H1 (cell line): Measurements from ENCODE around the gene LMNA. TPM values are rescaled to one million over a fixed set of nuclear protein-coding genes. Genes with fewer than 3 reads are reported as not detected.

Experiments used
- CTCF ChIA-PET: fragments of 300-600 bp; sonication (Branson Sonifier 250); formaldehyde crosslinking; loops from one replicate; lab custom pipeline; 2021; ENCODE audit not compliant: partially characterized antibody; lab: Charles Lee
- POLR2A ChIA-PET: fragments of 300-600 bp; sonication (Branson Sonifier 250); formaldehyde crosslinking; loops from one replicate; lab custom pipeline; 2021; ENCODE audit warnings: inconsistent platforms; ENCODE audit not compliant: partially characterized antibody; lab: Charles Lee
- DNase-seq, 2 experiments: peaks; one replicate each; pipeline versions ENCODE4 v3.0.0 to v3.0.0-alpha.2; 2010 to 2022; ENCODE audit warnings: low spot score in 2 of 2, low read depth in 1 of 2, mixed read lengths in 1 of 2
- FAIRE-seq: peaks from 2 replicates; lab custom pipeline; 2011; peaks lifted over from hg19 to GRCh38; lab: Jason Lieb, UNC
- H2AFZ ChIP-seq: 2 replicates; pipeline ENCODE4 v1.8.1; 2012; ENCODE audit warnings: low read length, inconsistent platforms
- H2AK5ac ChIP-seq: 2 replicates; pipeline ENCODE4 v1.6.1; 2013; ENCODE audit warnings: low read depth, low read length
- H2BK120ac ChIP-seq: replicated peaks from 2 replicates; pipeline ENCODE3; 2013; ENCODE audit warnings: low read depth, low read length, inconsistent platforms
- H2BK12ac ChIP-seq: 2 replicates; pipeline ENCODE4 v1.6.1; 2013; ENCODE audit warnings: low read depth, low read length
- H2BK15ac ChIP-seq: 2 replicates; pipeline ENCODE4 v1.6.1; 2013; ENCODE audit warnings: low read length
- H2BK20ac ChIP-seq: 2 replicates; pipeline ENCODE4 v1.6.1; 2013; ENCODE audit warnings: low read length
- H2BK5ac ChIP-seq: 2 replicates; pipeline ENCODE4 v1.6.1; 2013; ENCODE audit warnings: low read depth, low read length
- H3K14ac ChIP-seq: 2 replicates; pipeline ENCODE4 v1.6.1; 2013; ENCODE audit warnings: inconsistent platforms; ENCODE audit not compliant: insufficient read length
- H3K18ac ChIP-seq: 2 replicates; pipeline ENCODE4 v1.6.1; 2013; ENCODE audit warnings: low read length; ENCODE audit errors: extremely low read depth
- H3K23ac ChIP-seq: 2 replicates; pipeline ENCODE4 v1.6.1; 2013; ENCODE audit warnings: inconsistent platforms; ENCODE audit not compliant: insufficient read length
- H3K23me2 ChIP-seq: 2 replicates; pipeline ENCODE4 v1.6.1; 2013; ENCODE audit warnings: low read depth, low read length
- H3K27ac ChIP-seq: 2 replicates; pipeline ENCODE4 v1.6.1; 2011; ENCODE audit warnings: low read depth, low read length, inconsistent platforms
- H3K27me3 ChIP-seq, 4 experiments: replicated peaks in 1 of 4; 1 replicate in 1 of 4; 2 replicates in 3 of 4; pipeline versions ENCODE4 v1.6.1 to v1.8.1; 2011 to 2013; ENCODE audit warnings: low read length in 3 of 4, mild to moderate bottlenecking in 3 of 4, inconsistent platforms in 2 of 4, mixed read lengths in 2 of 4, moderate library complexity in 1 of 4; ENCODE audit not compliant: control insufficient read depth in 3 of 4, insufficient read depth in 3 of 4; ENCODE audit errors: extremely low read depth in 1 of 4
- H3K36me3 ChIP-seq, 4 experiments: 2 replicates each; pipeline versions ENCODE4 v1.6.1 to v1.8.1; 2011 to 2013; ENCODE audit warnings: mild to moderate bottlenecking in 4 of 4, low read length in 3 of 4, moderate library complexity in 2 of 4, control low read depth in 1 of 4, inconsistent platforms in 1 of 4; ENCODE audit not compliant: insufficient read depth in 4 of 4, control insufficient read depth in 2 of 4
- H3K4ac ChIP-seq: replicated peaks from 2 replicates; pipeline ENCODE3; 2013; ENCODE audit warnings: low read length, low read depth, mixed read lengths, inconsistent platforms; ENCODE audit not compliant: insufficient read length
- H3K4me1 ChIP-seq, 4 experiments: replicated peaks in 1 of 4; 1 replicate in 1 of 4; 2 replicates in 3 of 4; pipeline versions ENCODE4 v1.6.1 to v1.8.1; 2011 to 2013; ENCODE audit warnings: low read length in 3 of 4, inconsistent platforms in 2 of 4, mixed read lengths in 1 of 4; ENCODE audit not compliant: insufficient read depth in 4 of 4, control insufficient read depth in 3 of 4
- H3K4me2 ChIP-seq, 2 experiments: 2 replicates each; pipeline versions ENCODE4 v1.6.1 to v1.8.1; 2011 to 2013; ENCODE audit warnings: low read depth in 2 of 2, low read length in 2 of 2, control low read depth in 1 of 2, inconsistent platforms in 1 of 2, mild to moderate bottlenecking in 1 of 2; ENCODE audit not compliant: insufficient read depth in 1 of 2
- H3K4me3 ChIP-seq, 4 experiments: fragments of 200-600, 300-600 bp in 1 of 4; sonication (generic), shearing (Covaris generic), sonication (Bioruptor Twin) in 1 of 4; 2 replicates each; pipeline versions ENCODE4 v1.5.1 to v1.8.1; 2011 to 2016; ENCODE audit warnings: low read length in 4 of 4, low read depth in 3 of 4, control low read depth in 2 of 4, inconsistent platforms in 2 of 4, mild to moderate bottlenecking in 2 of 4, mixed read lengths in 1 of 4, moderate library complexity in 1 of 4; ENCODE audit not compliant: insufficient read depth in 2 of 4; ENCODE audit errors: extremely low read depth in 1 of 4
- H3K56ac ChIP-seq: replicated peaks from 2 replicates; pipeline ENCODE3; 2013; ENCODE audit warnings: low read depth, mild to moderate bottlenecking, mixed read lengths, low read length, inconsistent platforms; ENCODE audit not compliant: insufficient read length
- H3K79me1 ChIP-seq: 2 replicates; pipeline ENCODE4 v1.6.1; 2013; ENCODE audit warnings: low read depth, low read length, control low read depth
- H3K79me2 ChIP-seq, 2 experiments: 2 replicates each; pipeline versions ENCODE4 v1.6.1 to v1.8.1; 2012 to 2013; ENCODE audit warnings: low read length in 2 of 2, mild to moderate bottlenecking in 2 of 2, inconsistent platforms in 1 of 2; ENCODE audit not compliant: insufficient read depth in 2 of 2, control insufficient read depth in 1 of 2
- H3K9ac ChIP-seq, 4 experiments: replicated peaks in 1 of 4; 1 replicate in 1 of 4; 2 replicates in 3 of 4; pipeline versions ENCODE4 v1.6.1 to v1.8.1; 2011 to 2013; ENCODE audit warnings: low read depth in 3 of 4, low read length in 3 of 4, control low read depth in 2 of 4, mild to moderate bottlenecking in 2 of 4, moderate library complexity in 2 of 4, inconsistent platforms in 1 of 4; ENCODE audit errors: extremely low read depth in 1 of 4
- H3K9me3 ChIP-seq, 2 experiments: 2 replicates each; pipeline versions ENCODE4 v1.6.1 to v1.8.1; 2012 to 2013; ENCODE audit warnings: mild to moderate bottlenecking in 2 of 2, moderate library complexity in 2 of 2, control low read depth in 1 of 2, inconsistent platforms in 1 of 2, low read depth in 1 of 2, low read length in 1 of 2, mixed read lengths in 1 of 2; ENCODE audit not compliant: insufficient read depth in 2 of 2
- H4K20me1 ChIP-seq, 2 experiments: replicated peaks in 1 of 2; 2 replicates each; pipeline versions ENCODE3 to v1.8.1; 2011 to 2013; ENCODE audit warnings: inconsistent platforms in 2 of 2, low read length in 2 of 2, mild to moderate bottlenecking in 1 of 2; ENCODE audit not compliant: insufficient read depth in 2 of 2, control insufficient read depth in 1 of 2
- H4K5ac ChIP-seq: 2 replicates; pipeline ENCODE4 v1.6.1; 2013; ENCODE audit warnings: low read length, low read depth, mixed read lengths, inconsistent platforms; ENCODE audit not compliant: insufficient read length
- H4K8ac ChIP-seq: 2 replicates; pipeline ENCODE4 v1.8.0; 2013; ENCODE audit warnings: mild to moderate bottlenecking, moderate library complexity, low read length, inconsistent platforms; ENCODE audit not compliant: insufficient read depth; ENCODE audit errors: extremely low read depth
- H4K91ac ChIP-seq: replicated peaks from 2 replicates; pipeline ENCODE3; 2013; ENCODE audit warnings: low read length, mixed read lengths, inconsistent platforms; ENCODE audit not compliant: insufficient read length
- CEBPB ChIP-seq: IDR thresholded peaks from 2 replicates; pipeline ENCODE4 v1.6.1; 2012; ENCODE audit warnings: low read depth, low read length
- PHF8 ChIP-seq: fragments of 200-600 bp; sonication (generic); conservative IDR thresholded peaks from 2 replicates; pipeline ENCODE4 v1.7.1; 2012; ENCODE audit warnings: low read depth, mild to moderate bottlenecking, inconsistent platforms, low read length, moderate library complexity
- POLR2AphosphoS5 ChIP-seq: IDR thresholded peaks from 2 replicates; pipeline ENCODE4 v1.6.1; 2011; ENCODE audit warnings: low read depth, low read length
- POU5F1 ChIP-seq: IDR thresholded peaks from 2 replicates; pipeline ENCODE4 v1.6.1; 2011; ENCODE audit warnings: low read depth, mild to moderate bottlenecking, low read length, moderate library complexity
- RNF2 ChIP-seq: fragments of 200-900, 300-1000 bp; sonication (generic); IDR thresholded peaks from 2 replicates; pipeline ENCODE4 v1.7.1; 2016; ENCODE audit warnings: borderline replicate concordance, low read depth, mild to moderate bottlenecking, antibody characterized with exemption, low read length; ENCODE audit not compliant: poor library complexity, severe bottlenecking; ENCODE audit errors: missing control alignments
- WGBS, 2 experiments: shearing (Covaris generic) in 1 of 2; methylation state at CpG; one replicate each; pipeline versions ENCODE4 v1.1.6 to v1.1.7; 2013 to 2015; ENCODE audit warnings: low lambda C conversion rate in 2 of 2, mixed read lengths in 2 of 2, inconsistent platforms in 1 of 2, low coverage in 1 of 2, missing lambda C conversion rate in 1 of 2; ENCODE audit not compliant: insufficient replicate concordance in 2 of 2, insufficient coverage in 1 of 2, insufficient read length in 1 of 2; ENCODE audit errors: extremely low coverage in 1 of 2, missing lambda C conversion rate in 1 of 2; 5-methylcytosine and 5-hydroxymethylcytosine counted together
- polyA plus RNA-seq, 7 experiments: library from polyadenylated mRNA; depleted of rRNA in 3 of 7; stranded (reverse) in 5 of 7; unstranded in 2 of 7; fragments of >200 nt in 5 of 7; fragments of 200-250 nt in 2 of 7; gene quantifications; 1 replicate in 5 of 7; 2 replicates in 1 of 7; 4 replicates in 1 of 7; pipeline versions ENCODE4 v1.2.1 to v1.2.3, GENCODE V29; 2011 to 2013; ENCODE audit warnings: missing spikeins in 2 of 7, mixed read lengths in 2 of 7
- total RNA-seq: library from RNA; stranded (reverse); fragmentation: NEBNext Ultra II Directional; extraction: Animal tissue kit (Norgen Biotek cat#: 25700); gene quantifications from 2 replicates; pipeline ENCODE4 v1.2.1, GENCODE V29; 2021

The LMNA gene
- total and polyA plus RNA-seq, 2 of the 8 experiments (the other 6 are each of a cell fraction or from before 2014, with no cell fraction given), result 25.8 to 46.8 TPM

GRCh38 chr1:156154317-156154749 lies 39.8 kb downstream of the LMNA start:
- Histone ChIP-seq H2BK120ac (no peak overlapping the region), H3K9me3 (no peaks in the 10 kb centered on the region), H3K23me2 (peaks cover 3% of the 10 kb centered on the region; the same call in 1 of the 2 replicates), H2AFZ (no peak overlapping the region), H3K4me3 (no peak overlapping the region), H3K27ac (no peak overlapping the region), H2AK5ac (peak overlapping the region; percentile 28; the same call in 1 of the 2 replicates), H2BK15ac (peak overlapping the region; percentile 81), H4K20me1 (no peaks in the 10 kb centered on the region), H4K8ac (no peak overlapping the region; the same call in 1 of the 2 replicates), H3K4me2 (no peak overlapping the region), H3K27me3 (no peaks in the 10 kb centered on the region), H3K79me2 (no peaks in the 10 kb centered on the region), H3K23ac (no peak overlapping the region), H3K56ac (no peak overlapping the region), H2BK20ac (no peak overlapping the region), H3K4ac (no peak overlapping the region), H4K91ac (no peak overlapping the region), H2BK12ac (no peak overlapping the region), H3K79me1 (no peaks in the 10 kb centered on the region; the same call in 1 of the 2 replicates), H3K9ac (no peak overlapping the region), H3K18ac (no peak overlapping the region; the same call in 1 of the 2 replicates), H3K4me1 (peaks cover 16 to 28% (median 17%) of the 10 kb centered on the region in 4 experiments), H2BK5ac (no peak overlapping the region)
- POLR2A ChIA-PET, result interaction anchor here (0.8 to 3.4 kb wide), 8 partner anchors 16 to 88 kb away, joined by 3 to 13 read pairs (median 3); partner anchors contain the start of gene PMF1
- 82% methylated on average over 4 of the region's 11 CpGs; no CpG with 5 or more reads in 1 of the 2 experiments for WGBS, 2 experiments
- no peak for DNase-seq
- FAIRE-seq, result no peak
- CTCF ChIA-PET, result interaction anchor here (0.7 to 32.8 kb wide), 8 partner anchors 13 to 86 kb away, joined by 3 to 1265 read pairs (median 4); partner anchors contain the start of genes BGLAP and PAQR6
- no peak for TF ChIP-seq RNF2
- TF ChIP-seq POU5F1, result no peak
- no peak for TF ChIP-seq PHF8
- TF ChIP-seq CEBPB, result no peak
- TF ChIP-seq POLR2AphosphoS5, result no peak
- TF ChIP-seq, all 59 proteins: peak for 0
- no peak overlapping the region for H3K14ac ChIP-seq
- no peaks in the 10 kb centered on the region for H3K36me3 ChIP-seq
- H4K5ac ChIP-seq, result no peak overlapping the region
